ENCODE data around the gene DYRK4. TPM values are rescaled to one million over a fixed set of nuclear protein-coding genes. Genes with fewer than 3 reads are reported as not detected.

The DYRK4 gene
- total and polyA plus RNA-seq, 2 of the 4 experiments (the other 2 are of a cell fraction): 44.6 to 71.6 TPM

Other genes starting within 250 kb of the DYRK4 start
- 7.3 and 13.9 TPM in 2 replicates for gene TIGAR, start 241.0 kb upstream of the DYRK4 start, total RNA-seq (2012; rRNA removed)
- gene TIGAR, start 241.0 kb upstream of the DYRK4 start, polyA plus RNA-seq (2012; rRNA removed): 9.2 and 13.7 TPM in 2 replicates
- gene FGF23, start 182.5 kb upstream of the DYRK4 start, total RNA-seq (2012; rRNA removed): not detected in 2 replicates
- not detected in 2 replicates for gene FGF23, start 182.5 kb upstream of the DYRK4 start, polyA plus RNA-seq (2012; rRNA removed)
- gene FGF6, start 116.4 kb upstream of the DYRK4 start, total RNA-seq (2012; rRNA removed): not detected in 2 replicates
- gene FGF6, start 116.4 kb upstream of the DYRK4 start, polyA plus RNA-seq (2012; rRNA removed): not detected in 2 replicates
- 6.5 and 15.3 TPM in 2 replicates for gene RAD51AP1, start 23.3 kb upstream of the DYRK4 start, total RNA-seq (2012; rRNA removed)
- 9.8 and 10.2 TPM in 2 replicates for gene RAD51AP1, start 23.3 kb upstream of the DYRK4 start, polyA plus RNA-seq (2012; rRNA removed)
- gene AKAP3, start 86.8 kb downstream of the DYRK4 start, total RNA-seq (2012; rRNA removed): 0.54 and 0.56 TPM in 2 replicates
- 0.22 and 0.55 TPM in 2 replicates for gene AKAP3, start 86.8 kb downstream of the DYRK4 start, polyA plus RNA-seq (2012; rRNA removed)
- 112 and 124 TPM in 2 replicates for gene NDUFA9, start 86.9 kb downstream of the DYRK4 start, total RNA-seq (2012; rRNA removed)
- 63.2 and 71.0 TPM in 2 replicates for gene NDUFA9, start 86.9 kb downstream of the DYRK4 start, polyA plus RNA-seq (2012; rRNA removed)
- gene GALNT8, start 158.2 kb downstream of the DYRK4 start, total RNA-seq (2012; rRNA removed): not detected in 2 replicates
- not detected in 2 replicates for gene GALNT8, start 158.2 kb downstream of the DYRK4 start, polyA plus RNA-seq (2012; rRNA removed)

Data from IMR-90 (cell line).